Esophagus squamous epithelium (tissue), 5 donors: ENCODE data around the gene ZNF541. TPM values are rescaled to one million over a fixed set of nuclear protein-coding genes. Genes with fewer than 3 reads are reported as not detected.

Experiments used
- DNase-seq: peaks from one replicate; lab custom pipeline; 2025; lab: John Stamatoyannopoulos, UW
- H3K27ac ChIP-seq, 4 donors: fragments of 200-600 bp; sonication (generic); one replicate each; pipeline ENCODE4 v1.5.1; 2016 to 2019; ENCODE audit warnings: mild to moderate bottlenecking in 1 of 4
- H3K27me3 ChIP-seq, 4 donors: fragments of 200-600 bp; sonication (generic); 1 replicate in 3 of 4; 2 replicates in 1 of 4; pipeline versions ENCODE4 v1.5.1 to v1.6.0; 2017 to 2021; ENCODE audit warnings: antibody characterized with exemption in 1 of 4
- H3K36me3 ChIP-seq, 3 donors: fragments of 200-600 bp; sonication (generic); one replicate each; pipeline ENCODE4 v1.5.1; 2016 to 2019
- H3K4me1 ChIP-seq, 3 donors: fragments of 200-600 bp; sonication (generic); one replicate each; pipeline ENCODE4 v1.5.1; 2017 to 2019
- H3K4me3 ChIP-seq, 4 donors: fragments of 200-600 bp; sonication (generic); 1 replicate in 3 of 4; 2 replicates in 1 of 4; pipeline ENCODE4 v1.5.1; 2016 to 2019; ENCODE audit warnings: mild to moderate bottlenecking in 2 of 4, moderate library complexity in 1 of 4
- H3K9me3 ChIP-seq, 3 donors: fragments of 200-600 bp; sonication (generic); one replicate each; pipeline ENCODE4 v1.5.1; 2016 to 2019
- CTCF ChIP-seq, 6 experiments: fragments of 450-650 bp in 4 of 6; fragments of 200-600 bp in 2 of 6; sonication (generic) in 2 of 6; IDR thresholded peaks; one replicate each; pipeline ENCODE4 v1.5.1; 2016 to 2019; ENCODE audit warnings: antibody characterized with exemption in 6 of 6, mild to moderate bottlenecking in 4 of 6, moderate library complexity in 4 of 6
- POLR2A ChIP-seq, 4 donors: fragments of 450-650 bp; IDR thresholded peaks; one replicate each; pipeline ENCODE4 v1.6.1; 2017; ENCODE audit warnings: antibody characterized with exemption in 4 of 4, mild to moderate bottlenecking in 4 of 4, moderate library complexity in 3 of 4
- WGBS, 2 donors: methylation state at CpG; one replicate each; pipeline ENCODE4 v1.1.5; 2018; 5-methylcytosine and 5-hydroxymethylcytosine counted together
- intact Hi-C: fragments of 100-400 bp; cut with DNase I; formaldehyde crosslinking; loops from one replicate; pipeline ENCODE4 v1.15.0; 2022
- total RNA-seq, 4 donors: library from RNA; depleted of rRNA; stranded (reverse); fragments of >200 nt; gene quantifications; one replicate each; pipeline ENCODE4 v1.1.0, GENCODE V29; 2016
- donor health status: DM: yes; HTN: yes; CAD: no.

Gene ZNF541
- total RNA-seq, 4 donors from 2014 or later: 0.04 TPM; not detected in 3

- no peak for DNase-seq
- Histone ChIP-seq H3K4me3 (peak overlapping the region; percentile 69 to 97 (median 82)), H3K9me3 (no peaks in the 10 kb centered on the region), H3K27me3 (no peaks in the 10 kb centered on the region), H3K4me1 (peaks cover 15 to 57% (median 30%) of the 10 kb centered on the region in 3 donors), H3K36me3 (peaks cover 0 to 19% (median 0%) of the 10 kb centered on the region in 3 donors), H3K27ac (peak overlapping the region; percentile 91 to 100 (median 96))
- intact Hi-C loops: no loop called here
- peak in 1 of 6 experiments; percentile 8 for TF ChIP-seq CTCF (IDR thresholded peaks at IDR 0.05)
- TF ChIP-seq POLR2A (IDR thresholded peaks at IDR 0.05): peak in 1 of 4 donors; percentile 49
- WGBS, 2 donors: 0% methylated on average over 7 to 34 of the region's 50 CpGs
These were observed 37.3 kb upstream of the ZNF541 start for GRCh38 chr19:47609906-47610894.

- peak within 1 kb of the TSS; percentile 91 to 100 (median 96) for H3K27ac ChIP-seq
- H3K4me1 ChIP-seq: peaks cover 15 to 57% (median 30%) of the 10 kb centered on the region in 3 donors
- H3K4me3 ChIP-seq: peak within 1 kb of the TSS; percentile 69 to 97 (median 82)
- TF ChIP-seq POLR2A (IDR thresholded peaks at IDR 0.05): peak in 2 of 4 donors; percentile 7 to 21
- TF ChIP-seq CTCF (IDR thresholded peaks at IDR 0.05): no peak
- DNase-seq: peak; percentile 23
- WGBS, 2 donors: 0 to 1% methylated on average over 27 of the region's 94 CpGs
- intact Hi-C loops: no loop called here
- H3K27me3 ChIP-seq: no peaks in the 10 kb centered on the region
- peaks cover 0 to 9% (median 0%) of the 10 kb centered on the region in 3 donors for H3K36me3 ChIP-seq
- no peaks in the 10 kb centered on the region for H3K9me3 ChIP-seq
These were observed 36.3 kb upstream of the ZNF541 start, which contains the start of gene BICRA for GRCh38 chr19:47608969-47609905. BICRA (plus strand) TSS chr19:47609134; CDS start chr19:47673575, 64,441 bp downstream.

GRCh38 chr19:47608074-47608918, 35.3 kb upstream of the ZNF541 start:
- H3K4me1 ChIP-seq: peaks cover 14 to 48% (median 26%) of the 10 kb centered on the region in 3 donors
- TF ChIP-seq CTCF (IDR thresholded peaks at IDR 0.05): peak in 4 of 6 experiments; percentile 2 to 62 (median 36)
- TF ChIP-seq POLR2A (IDR thresholded peaks at IDR 0.05): peak in 3 of 4 donors; percentile 21 to 92 (median 83)
- H3K9me3 ChIP-seq: no peaks in the 10 kb centered on the region
- H3K27ac ChIP-seq: peak overlapping the region; percentile 91 to 100 (median 96)
- H3K27me3 ChIP-seq: no peaks in the 10 kb centered on the region
- intact Hi-C loops: no loop called here
- peak; percentile 41 for DNase-seq
- WGBS, 2 donors: 2 to 3% methylated on average over 6 to 38 of the region's 94 CpGs
- H3K4me3 ChIP-seq: peak overlapping the region; percentile 69 to 97 (median 82)
- H3K36me3 ChIP-seq: peaks cover 0 to 8% (median 0%) of the 10 kb centered on the region in 3 donors

GRCh38 chr19:47607564-47608073, 34.7 kb upstream of the ZNF541 start:
- 41 to 44% methylated on average over 13 to 21 of the region's 21 CpGs for WGBS, 2 donors
- H3K27ac ChIP-seq: peak overlapping the region; percentile 91 to 100 (median 96)
- peaks cover 0 to 7% (median 0%) of the 10 kb centered on the region in 3 donors for H3K36me3 ChIP-seq
- intact Hi-C loops: no loop called here
- no peaks in the 10 kb centered on the region for H3K27me3 ChIP-seq
- H3K4me1 ChIP-seq: peaks cover 9 to 48% (median 19%) of the 10 kb centered on the region in 3 donors
- TF ChIP-seq CTCF (IDR thresholded peaks at IDR 0.05): no peak
- no peak for TF ChIP-seq POLR2A (IDR thresholded peaks at IDR 0.05)
- no peak for DNase-seq
- H3K9me3 ChIP-seq: no peaks in the 10 kb centered on the region
- H3K4me3 ChIP-seq: peak overlapping the region; percentile 69 to 97 (median 82)
